MM.1S (cell line): Measurements from ENCODE around the gene ATPAF1.

ENCODE experiments used
- DNase-seq: peaks from one replicate; pipeline ENCODE4 v3.0.0-alpha.2; 2015
- H2AFZ ChIP-seq: fragments of 300-600 bp; sonication (generic); 2 replicates; pipeline ENCODE4 v1.6.0; 2016; ENCODE audit warnings: antibody characterized with exemption, low read length
- H3F3A ChIP-seq: fragments of 300-600 bp; sonication (generic); 2 replicates; pipeline ENCODE4 v1.6.1; 2016; ENCODE audit warnings: mild to moderate bottlenecking, antibody characterized with exemption, low read length, moderate library complexity, mixed read lengths; ENCODE audit not compliant: insufficient read depth
- H3K27ac ChIP-seq: fragments of 300-600 bp; sonication (generic); 2 replicates; pipeline ENCODE4 v1.5.1; 2016; ENCODE audit warnings: mild to moderate bottlenecking, low read length
- H3K27me3 ChIP-seq: fragments of 300-600 bp; sonication (generic); replicated peaks from 2 replicates; pipeline ENCODE4 v1.6.0; 2016; ENCODE audit warnings: low read length; ENCODE audit not compliant: insufficient read depth
- H3K36me3 ChIP-seq: fragments of 300-600 bp; sonication (generic); replicated peaks from 2 replicates; pipeline ENCODE4 v1.6.1; 2016; ENCODE audit warnings: mild to moderate bottlenecking, low read length, mixed read lengths; ENCODE audit not compliant: insufficient read depth
- H3K4me1 ChIP-seq: fragments of 300-600 bp; sonication (generic); 2 replicates; pipeline ENCODE4 v1.6.1; 2016; ENCODE audit warnings: low read length, mixed read lengths
- H3K4me2 ChIP-seq: fragments of 300-600 bp; sonication (generic); 2 replicates; pipeline ENCODE4 v1.6.0; 2016; ENCODE audit warnings: low read depth, low read length
- H3K4me3 ChIP-seq: fragments of 300-600 bp; sonication (generic); 2 replicates; pipeline ENCODE4 v1.5.1; 2016; ENCODE audit warnings: low read length, mixed read lengths
- H3K79me2 ChIP-seq: fragments of 300-600 bp; sonication (generic); 2 replicates; pipeline ENCODE4 v1.6.1; 2016; ENCODE audit warnings: mixed run types, low read length, mixed read lengths
- H3K9ac ChIP-seq: fragments of 300-600 bp; sonication (generic); 2 replicates; pipeline ENCODE4 v1.6.1; 2016; ENCODE audit warnings: low read length, mixed read lengths
- H3K9me2 ChIP-seq: fragments of 300-600 bp; sonication (generic); replicated peaks from 2 replicates; pipeline ENCODE4 v1.6.1; 2016; ENCODE audit warnings: mild to moderate bottlenecking, low read length, mixed read lengths; ENCODE audit not compliant: insufficient read depth
- H3K9me3 ChIP-seq: fragments of 300-600 bp; sonication (generic); replicated peaks from 2 replicates; pipeline ENCODE4 v1.6.1; 2016; ENCODE audit warnings: mild to moderate bottlenecking, low read length, mixed read lengths; ENCODE audit not compliant: insufficient read depth
- H4K20me1 ChIP-seq: fragments of 300-600 bp; sonication (generic); 2 replicates; pipeline ENCODE4 v1.6.1; 2016; ENCODE audit warnings: mild to moderate bottlenecking, low read length, moderate library complexity, mixed read lengths; ENCODE audit not compliant: insufficient read depth
- CTCF ChIP-seq: fragments of 300-600 bp; sonication (generic); IDR thresholded peaks from 2 replicates; pipeline ENCODE4 v1.5.1; 2016; ENCODE audit warnings: antibody characterized with exemption, low read length, mixed read lengths
- EZH2 ChIP-seq: fragments of 300-600 bp; sonication (generic); optimal IDR thresholded peaks from 2 replicates; pipeline ENCODE3; 2017; ENCODE audit warnings: low read depth, mild to moderate bottlenecking, antibody characterized with exemption, low read length, mixed read lengths
- EZH2phosphoT487 ChIP-seq: fragments of 300-600 bp; sonication (generic); IDR thresholded peaks from 2 replicates; pipeline ENCODE4 v1.6.1; 2018; ENCODE audit warnings: antibody characterized with exemption, low read length

Gene ATPAF1

GRCh38 chr1:46595127-46595526, 73.0 kb downstream of the ATPAF1 start:
- H3K4me1 ChIP-seq = peaks cover 9% of the 10 kb centered on the region
- H3K27me3 ChIP-seq = no peaks in the 10 kb centered on the region
- H3K27ac ChIP-seq = no peak overlapping the region
- no peaks in the 10 kb centered on the region for H3K9me3 ChIP-seq
- no peaks in the 10 kb centered on the region for H4K20me1 ChIP-seq
- H3K4me3 ChIP-seq = no peak overlapping the region
- no peaks in the 10 kb centered on the region for H3K36me3 ChIP-seq
- no peaks in the 10 kb centered on the region for H3F3A ChIP-seq
- TF ChIP-seq EZH2phosphoT487 (no peak), EZH2 (no peak)
- no peak for DNase-seq
- H3K79me2 ChIP-seq = no peaks in the 10 kb centered on the region
- H3K9me2 ChIP-seq = no peaks in the 10 kb centered on the region
- no peak overlapping the region for H2AFZ ChIP-seq
- no peak overlapping the region for H3K4me2 ChIP-seq
- no peak overlapping the region for H3K9ac ChIP-seq

DNA sequence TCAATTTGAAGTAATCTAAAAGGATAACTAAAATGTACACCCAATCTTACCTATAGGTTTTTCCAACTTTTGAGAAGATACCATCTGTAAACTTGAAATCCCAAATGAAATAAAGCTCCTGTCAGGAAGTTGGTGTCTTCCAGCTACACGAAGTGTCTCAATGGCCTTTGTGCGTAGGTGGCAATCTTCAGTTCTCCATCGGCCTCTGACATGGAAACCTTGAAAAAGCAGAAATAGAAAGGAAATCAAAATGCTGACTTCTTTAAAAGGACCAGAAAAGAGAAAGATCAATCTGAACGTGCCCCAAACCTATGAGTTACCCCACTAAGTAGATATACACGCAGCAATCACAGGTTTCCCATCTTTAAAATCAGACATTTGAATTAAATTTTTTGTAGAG, 74.1 kb downstream of the ATPAF1 start:
- H3F3A ChIP-seq = no peaks in the 10 kb centered on the region
- H3K4me1 ChIP-seq = peaks cover 9% of the 10 kb centered on the region
- no peak overlapping the region for H3K9ac ChIP-seq
- H3K27me3 ChIP-seq = no peaks in the 10 kb centered on the region
- no peaks in the 10 kb centered on the region for H3K9me3 ChIP-seq
- H3K4me3 ChIP-seq = no peak overlapping the region
- no peaks in the 10 kb centered on the region for H3K79me2 ChIP-seq
- no peaks in the 10 kb centered on the region for H4K20me1 ChIP-seq
- no peak for TF ChIP-seq EZH2
- no peak for TF ChIP-seq EZH2phosphoT487
- no peak for TF ChIP-seq CTCF
- H3K36me3 ChIP-seq = no peaks in the 10 kb centered on the region
- H3K9me2 ChIP-seq = no peaks in the 10 kb centered on the region
- no peak overlapping the region for H3K4me2 ChIP-seq
- no peak overlapping the region for H2AFZ ChIP-seq
- H3K27ac ChIP-seq = no peak overlapping the region
- DNase-seq = no peak

DNA sequence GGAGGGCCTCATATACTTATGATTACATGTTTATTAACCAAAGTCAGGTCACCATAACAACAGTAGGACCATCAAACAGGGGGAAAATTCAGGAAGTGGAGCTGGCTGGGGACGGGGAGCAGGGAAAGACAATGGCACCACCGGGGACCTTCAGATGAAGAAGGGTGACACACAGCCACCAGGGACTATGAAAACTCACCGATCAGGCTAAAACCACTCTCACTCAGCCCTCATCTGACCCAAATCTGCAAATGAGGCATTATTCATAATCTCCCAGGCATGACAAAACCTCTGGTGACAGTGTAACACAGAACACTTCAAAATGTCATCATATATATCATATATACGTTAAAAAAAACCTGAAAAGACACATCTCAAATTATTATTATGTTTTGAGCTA, 75.3 kb downstream of the ATPAF1 start:
- H3K9me2 ChIP-seq = no peaks in the 10 kb centered on the region
- H3K27ac ChIP-seq = no peak overlapping the region
- TF ChIP-seq EZH2 (no peak), CTCF (no peak), EZH2phosphoT487 (no peak)
- H3K4me2 ChIP-seq = no peak overlapping the region
- no peak overlapping the region for H3K4me3 ChIP-seq
- no peaks in the 10 kb centered on the region for H3K9me3 ChIP-seq
- DNase-seq = no peak
- no peaks in the 10 kb centered on the region for H3F3A ChIP-seq
- H3K9ac ChIP-seq = no peak overlapping the region
- H4K20me1 ChIP-seq = no peaks in the 10 kb centered on the region
- H3K4me1 ChIP-seq = peaks cover 9% of the 10 kb centered on the region
- no peaks in the 10 kb centered on the region for H3K27me3 ChIP-seq
- no peak overlapping the region for H2AFZ ChIP-seq
- H3K79me2 ChIP-seq = no peaks in the 10 kb centered on the region
- H3K36me3 ChIP-seq = no peaks in the 10 kb centered on the region

DNA sequence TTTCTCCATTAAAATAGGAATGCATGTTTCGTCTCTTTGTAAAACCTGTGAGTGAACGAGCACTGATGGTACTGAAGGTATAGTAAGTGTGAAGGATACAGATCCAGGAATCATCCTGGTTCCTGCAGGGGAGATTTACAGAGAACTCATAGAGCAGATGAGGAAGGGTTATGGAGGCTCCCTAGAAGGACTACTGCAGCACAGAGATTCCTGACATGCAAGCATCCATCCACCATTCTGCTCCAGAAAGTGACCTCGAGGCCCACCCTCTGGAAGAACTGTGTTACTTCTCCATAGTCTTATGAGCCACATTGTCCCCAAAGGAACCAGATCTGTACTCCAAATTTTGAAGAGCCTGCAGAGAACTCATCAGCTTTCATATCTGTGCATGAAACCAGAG, 78.6 kb downstream of the ATPAF1 start:
- no peaks in the 10 kb centered on the region for H3K36me3 ChIP-seq
- H3K9me3 ChIP-seq = no peaks in the 10 kb centered on the region
- H3K9me2 ChIP-seq = no peaks in the 10 kb centered on the region
- TF ChIP-seq EZH2 (no peak), EZH2phosphoT487 (no peak), CTCF (no peak)
- no peak overlapping the region for H3K4me3 ChIP-seq
- H3K4me2 ChIP-seq = no peak overlapping the region
- H3K9ac ChIP-seq = no peak overlapping the region
- peaks cover 9% of the 10 kb centered on the region for H3K4me1 ChIP-seq
- no peaks in the 10 kb centered on the region for H4K20me1 ChIP-seq
- H3K79me2 ChIP-seq = no peaks in the 10 kb centered on the region
- H3F3A ChIP-seq = no peaks in the 10 kb centered on the region
- no peak overlapping the region for H3K27ac ChIP-seq
- no peak for DNase-seq
- no peak overlapping the region for H2AFZ ChIP-seq
- H3K27me3 ChIP-seq = no peaks in the 10 kb centered on the region
